ENCODE results near the gene OR2S2.

DNA sequence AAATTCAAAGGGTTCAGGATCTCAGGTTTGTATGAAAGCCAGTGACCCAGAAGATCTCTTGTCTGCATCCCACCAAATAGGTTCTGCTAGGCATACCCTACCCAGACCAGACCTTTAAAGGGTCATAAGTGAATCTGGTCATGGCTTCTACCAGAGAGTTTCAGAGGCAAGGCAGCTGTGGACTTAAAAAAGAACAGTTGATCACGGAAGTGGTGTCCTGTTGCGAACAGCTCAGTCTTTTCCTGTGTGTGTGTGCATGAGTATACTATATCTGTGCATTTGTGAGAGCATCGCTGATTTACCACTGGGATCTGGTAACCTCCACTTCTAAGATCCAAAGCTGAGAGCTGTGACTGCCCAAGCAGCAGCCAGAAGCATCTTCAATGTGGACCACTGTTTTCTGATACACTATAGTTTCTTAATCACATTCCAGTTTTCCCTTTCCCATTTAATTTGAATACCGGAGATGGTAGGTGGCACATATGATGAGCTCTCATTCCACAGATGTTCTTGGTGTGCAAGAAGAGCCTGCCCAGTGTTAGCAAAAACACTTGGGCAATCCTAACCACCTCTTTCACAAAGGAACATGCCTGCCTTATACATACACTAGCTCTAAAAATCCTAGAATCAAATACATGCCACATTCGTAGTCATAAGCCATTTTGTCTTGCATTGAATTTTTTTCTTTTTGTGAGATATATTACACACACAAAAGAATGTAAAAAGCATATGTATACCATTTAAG lies 36.2 kb upstream of the OR2S2 start:
- TF ChIP-seq, protein P1, sequence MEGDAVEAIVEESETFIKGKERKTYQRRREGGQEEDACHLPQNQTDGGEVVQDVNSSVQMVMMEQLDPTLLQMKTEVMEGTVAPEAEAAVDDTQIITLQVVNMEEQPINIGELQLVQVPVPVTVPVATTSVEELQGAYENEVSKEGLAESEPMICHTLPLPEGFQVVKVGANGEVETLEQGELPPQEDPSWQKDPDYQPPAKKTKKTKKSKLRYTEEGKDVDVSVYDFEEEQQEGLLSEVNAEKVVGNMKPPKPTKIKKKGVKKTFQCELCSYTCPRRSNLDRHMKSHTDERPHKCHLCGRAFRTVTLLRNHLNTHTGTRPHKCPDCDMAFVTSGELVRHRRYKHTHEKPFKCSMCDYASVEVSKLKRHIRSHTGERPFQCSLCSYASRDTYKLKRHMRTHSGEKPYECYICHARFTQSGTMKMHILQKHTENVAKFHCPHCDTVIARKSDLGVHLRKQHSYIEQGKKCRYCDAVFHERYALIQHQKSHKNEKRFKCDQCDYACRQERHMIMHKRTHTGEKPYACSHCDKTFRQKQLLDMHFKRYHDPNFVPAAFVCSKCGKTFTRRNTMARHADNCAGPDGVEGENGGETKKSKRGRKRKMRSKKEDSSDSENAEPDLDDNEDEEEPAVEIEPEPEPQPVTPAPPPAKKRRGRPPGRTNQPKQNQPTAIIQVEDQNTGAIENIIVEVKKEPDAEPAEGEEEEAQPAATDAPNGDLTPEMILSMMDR (IDR thresholded peaks at IDR 0.05), result no peak
- TF ChIP-seq EZH2 (IDR thresholded peaks at IDR 0.05; ENCODE audit: borderline replicate concordance, insufficient read depth, low read depth, low read length, poor library complexity, severe bottlenecking), result no peak
